Liver (tissue), 3 donors: Measurements from ENCODE around the gene EMP2.

ENCODE experiments used
- EGR1 ChIP-seq, 2 donors: IDR thresholded peaks; 2 replicates each; pipeline ENCODE4 v1.6.1; 2016 to 2018; ENCODE audit warnings: antibody characterized with exemption in 2 of 2, low read depth in 2 of 2
- NR2F2 ChIP-seq: IDR thresholded peaks from 2 replicates; pipeline ENCODE4 v1.6.1; 2016; ENCODE audit warnings: antibody characterized with exemption
- RAD21 ChIP-seq, 2 donors: IDR thresholded peaks; 2 replicates each; pipeline ENCODE4 v1.6.1; 2016; ENCODE audit warnings: antibody characterized with exemption in 2 of 2, mild to moderate bottlenecking in 2 of 2
- RXRA ChIP-seq, 2 donors: IDR thresholded peaks; 2 replicates each; pipeline ENCODE4 v1.6.1; 2017 to 2018; ENCODE audit warnings: antibody characterized with exemption in 2 of 2, mild to moderate bottlenecking in 1 of 2
- SP1 ChIP-seq: IDR thresholded peaks from 2 replicates; pipeline ENCODE4 v1.6.1; 2018; ENCODE audit warnings: antibody characterized with exemption, mild to moderate bottlenecking
- TAF1 ChIP-seq: conservative IDR thresholded peaks from 2 replicates; pipeline ENCODE4 v1.6.1; 2016; ENCODE audit warnings: antibody characterized with exemption, mild to moderate bottlenecking
- YY1 ChIP-seq: IDR thresholded peaks from 2 replicates; pipeline ENCODE4 v1.6.1; 2016; ENCODE audit warnings: antibody characterized with exemption, mild to moderate bottlenecking
- TF ChIP-seq, protein P1 (sequence below): fragments of 150-350 bp; IDR thresholded peaks from 2 replicates; pipeline ENCODE4 v1.5.1; 2017; ENCODE audit warnings: improper control_type of control experiment, low read depth, low read length; ENCODE audit not compliant: missing input control
- TF ChIP-seq, protein P2 (sequence below): IDR thresholded peaks from 2 replicates; pipeline ENCODE4 v1.6.1; 2016; ENCODE audit warnings: antibody characterized with exemption
- TF ChIP-seq, protein P3 (sequence below): IDR thresholded peaks from 2 replicates; pipeline ENCODE4 v1.6.1; 2016; ENCODE audit warnings: antibody characterized with exemption, mild to moderate bottlenecking
- donor health status: healthy.
- donor health status: healthy.

DNA sequence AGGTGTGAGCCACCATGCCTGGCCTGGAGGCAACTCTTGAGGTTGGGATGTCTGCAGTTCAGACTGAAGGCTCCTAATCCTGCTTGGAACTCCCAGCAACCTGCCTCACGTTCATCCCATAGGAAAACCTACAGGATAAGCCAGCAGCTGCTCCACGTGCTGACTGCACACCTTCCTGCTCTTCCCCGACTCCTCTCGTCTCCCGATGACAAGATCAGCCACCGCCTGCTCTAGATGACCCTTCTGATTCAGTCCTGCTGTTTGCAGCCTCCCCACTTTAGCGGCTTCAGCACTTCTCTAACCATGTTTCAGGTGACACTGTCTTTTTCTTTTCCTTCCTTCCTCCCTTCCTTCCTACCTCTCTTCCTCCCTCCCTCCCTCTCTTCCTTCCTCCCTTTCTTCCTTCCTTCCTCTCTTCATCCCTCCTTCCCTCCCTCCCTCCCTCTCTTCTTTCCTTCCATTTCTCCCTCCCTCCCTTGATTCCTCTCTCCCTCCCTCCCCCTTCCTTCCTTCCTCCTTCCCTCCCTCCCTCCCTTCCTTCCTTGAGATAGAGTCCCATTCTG, 61.8 kb downstream of the EMP2 start:
- TF ChIP-seq, protein P1, sequence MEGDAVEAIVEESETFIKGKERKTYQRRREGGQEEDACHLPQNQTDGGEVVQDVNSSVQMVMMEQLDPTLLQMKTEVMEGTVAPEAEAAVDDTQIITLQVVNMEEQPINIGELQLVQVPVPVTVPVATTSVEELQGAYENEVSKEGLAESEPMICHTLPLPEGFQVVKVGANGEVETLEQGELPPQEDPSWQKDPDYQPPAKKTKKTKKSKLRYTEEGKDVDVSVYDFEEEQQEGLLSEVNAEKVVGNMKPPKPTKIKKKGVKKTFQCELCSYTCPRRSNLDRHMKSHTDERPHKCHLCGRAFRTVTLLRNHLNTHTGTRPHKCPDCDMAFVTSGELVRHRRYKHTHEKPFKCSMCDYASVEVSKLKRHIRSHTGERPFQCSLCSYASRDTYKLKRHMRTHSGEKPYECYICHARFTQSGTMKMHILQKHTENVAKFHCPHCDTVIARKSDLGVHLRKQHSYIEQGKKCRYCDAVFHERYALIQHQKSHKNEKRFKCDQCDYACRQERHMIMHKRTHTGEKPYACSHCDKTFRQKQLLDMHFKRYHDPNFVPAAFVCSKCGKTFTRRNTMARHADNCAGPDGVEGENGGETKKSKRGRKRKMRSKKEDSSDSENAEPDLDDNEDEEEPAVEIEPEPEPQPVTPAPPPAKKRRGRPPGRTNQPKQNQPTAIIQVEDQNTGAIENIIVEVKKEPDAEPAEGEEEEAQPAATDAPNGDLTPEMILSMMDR: no peak
- TF ChIP-seq, protein P2, sequence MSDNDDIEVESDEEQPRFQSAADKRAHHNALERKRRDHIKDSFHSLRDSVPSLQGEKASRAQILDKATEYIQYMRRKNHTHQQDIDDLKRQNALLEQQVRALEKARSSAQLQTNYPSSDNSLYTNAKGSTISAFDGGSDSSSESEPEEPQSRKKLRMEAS: no peak
- TF ChIP-seq, protein P3, sequence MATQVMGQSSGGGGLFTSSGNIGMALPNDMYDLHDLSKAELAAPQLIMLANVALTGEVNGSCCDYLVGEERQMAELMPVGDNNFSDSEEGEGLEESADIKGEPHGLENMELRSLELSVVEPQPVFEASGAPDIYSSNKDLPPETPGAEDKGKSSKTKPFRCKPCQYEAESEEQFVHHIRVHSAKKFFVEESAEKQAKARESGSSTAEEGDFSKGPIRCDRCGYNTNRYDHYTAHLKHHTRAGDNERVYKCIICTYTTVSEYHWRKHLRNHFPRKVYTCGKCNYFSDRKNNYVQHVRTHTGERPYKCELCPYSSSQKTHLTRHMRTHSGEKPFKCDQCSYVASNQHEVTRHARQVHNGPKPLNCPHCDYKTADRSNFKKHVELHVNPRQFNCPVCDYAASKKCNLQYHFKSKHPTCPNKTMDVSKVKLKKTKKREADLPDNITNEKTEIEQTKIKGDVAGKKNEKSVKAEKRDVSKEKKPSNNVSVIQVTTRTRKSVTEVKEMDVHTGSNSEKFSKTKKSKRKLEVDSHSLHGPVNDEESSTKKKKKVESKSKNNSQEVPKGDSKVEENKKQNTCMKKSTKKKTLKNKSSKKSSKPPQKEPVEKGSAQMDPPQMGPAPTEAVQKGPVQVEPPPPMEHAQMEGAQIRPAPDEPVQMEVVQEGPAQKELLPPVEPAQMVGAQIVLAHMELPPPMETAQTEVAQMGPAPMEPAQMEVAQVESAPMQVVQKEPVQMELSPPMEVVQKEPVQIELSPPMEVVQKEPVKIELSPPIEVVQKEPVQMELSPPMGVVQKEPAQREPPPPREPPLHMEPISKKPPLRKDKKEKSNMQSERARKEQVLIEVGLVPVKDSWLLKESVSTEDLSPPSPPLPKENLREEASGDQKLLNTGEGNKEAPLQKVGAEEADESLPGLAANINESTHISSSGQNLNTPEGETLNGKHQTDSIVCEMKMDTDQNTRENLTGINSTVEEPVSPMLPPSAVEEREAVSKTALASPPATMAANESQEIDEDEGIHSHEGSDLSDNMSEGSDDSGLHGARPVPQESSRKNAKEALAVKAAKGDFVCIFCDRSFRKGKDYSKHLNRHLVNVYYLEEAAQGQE: no peak
- TF ChIP-seq NR2F2: no peak
- no peak for TF ChIP-seq TAF1
- TF ChIP-seq YY1: no peak
- no peak for TF ChIP-seq RXRA (IDR thresholded peaks at IDR 0.05)
- TF ChIP-seq EGR1 (IDR thresholded peaks at IDR 0.05; ENCODE audit: low read depth in 2 of 2): no peak
- TF ChIP-seq RAD21 (IDR thresholded peaks at IDR 0.05): no peak
- TF ChIP-seq SP1: no peak
